RWPE2 (cell line): Measurements from ENCODE around the gene UTP18.

Experiments used
- ATAC-seq: fragments of 200-7000 bp; cut with Tn5 transposase; 3 replicates; pipeline ENCODE4 v1.9.1; 2021; ENCODE audit warnings: low read depth
- DNase-seq: peaks from one replicate; pipeline ENCODE4 v3.0.0-alpha.2; 2020; ENCODE audit warnings: low spot score
- H3K27ac ChIP-seq: fragments of 450-650 bp; 2 replicates; pipeline ENCODE4 v1.5.1; 2017; ENCODE audit warnings: mild to moderate bottlenecking; ENCODE audit not compliant: poor library complexity, severe bottlenecking
- H3K27me3 ChIP-seq: fragments of 250-450 bp; sonication (Bioruptor Pico); 2 replicates; pipeline ENCODE4 v1.5.1; 2021; ENCODE audit warnings: mild to moderate bottlenecking, moderate library complexity; ENCODE audit not compliant: insufficient read depth, poor library complexity, severe bottlenecking
- H3K36me3 ChIP-seq: fragments of 250-450 bp; sonication (Bioruptor Pico); 2 replicates; pipeline ENCODE4 v1.5.1; 2020; ENCODE audit warnings: low read depth, mild to moderate bottlenecking, moderate library complexity
- H3K4me1 ChIP-seq: fragments of 250-450 bp; sonication (Bioruptor Pico); 2 replicates; pipeline ENCODE4 v1.5.1; 2021; ENCODE audit warnings: mild to moderate bottlenecking, moderate library complexity; ENCODE audit not compliant: insufficient read depth, poor library complexity, severe bottlenecking
- H3K4me3 ChIP-seq: fragments of 250-450 bp; sonication (Bioruptor Pico); 2 replicates; pipeline ENCODE4 v1.5.1; 2021; ENCODE audit warnings: mild to moderate bottlenecking, moderate library complexity; ENCODE audit not compliant: severe bottlenecking
- H3K9me3 ChIP-seq: fragments of 250-450 bp; sonication (Bioruptor Pico); 2 replicates; pipeline ENCODE4 v1.5.1; 2021; ENCODE audit warnings: mild to moderate bottlenecking, moderate library complexity; ENCODE audit not compliant: severe bottlenecking
- TF ChIP-seq, protein P1 (sequence below): fragments of 450-650 bp; IDR thresholded peaks from one replicate; pipeline ENCODE4 v1.5.1; 2017; ENCODE audit warnings: mild to moderate bottlenecking, moderate library complexity; ENCODE audit not compliant: poor library complexity, severe bottlenecking

The UTP18 gene

DNA sequence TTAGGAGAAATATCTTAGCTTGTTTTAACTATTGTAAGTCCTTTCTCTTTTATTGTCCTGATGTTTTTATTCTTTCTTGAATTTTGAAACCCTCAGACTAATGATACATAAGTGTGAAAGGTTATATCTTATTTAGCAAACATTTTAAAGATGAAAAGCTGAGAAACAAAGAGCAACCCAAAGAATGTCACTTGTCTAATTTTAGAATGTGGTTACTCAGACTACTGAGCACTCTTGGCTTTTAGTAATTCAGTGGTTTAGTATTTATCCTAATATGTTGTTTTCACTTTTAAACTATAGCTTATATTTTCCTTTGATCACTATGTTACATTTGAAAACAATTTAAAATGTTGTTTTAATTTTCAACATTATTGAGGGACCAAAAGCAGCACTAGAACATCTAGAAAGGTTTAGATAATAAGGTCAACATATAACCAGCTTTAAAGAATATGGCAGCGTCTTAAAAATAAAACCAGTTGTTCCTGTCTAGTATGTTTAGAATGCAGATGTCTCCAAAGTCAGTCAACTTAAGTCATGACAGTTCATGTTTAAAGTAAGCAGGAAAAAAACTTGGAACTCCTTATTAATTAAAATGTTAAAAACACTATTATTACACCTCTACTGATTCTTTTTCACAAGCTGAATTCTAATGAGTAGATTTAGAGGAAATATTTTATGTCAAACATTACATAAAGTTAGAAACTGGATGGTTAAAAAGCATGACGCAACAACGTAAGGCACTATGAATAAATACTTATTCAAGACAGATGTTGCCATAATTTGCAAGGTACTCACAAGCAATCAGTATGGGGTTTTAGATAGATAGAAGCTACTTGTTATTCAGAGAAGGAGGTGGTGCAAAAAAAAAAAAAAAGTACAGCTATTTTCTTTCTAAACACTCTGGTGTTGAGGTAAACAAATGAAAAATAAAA lies 2.9 kb upstream of the UTP18 start:
- peaks cover 45% of the 10 kb centered on the region for H3K36me3 ChIP-seq
- no peak for ATAC-seq
- H3K27me3 ChIP-seq: no peaks in the 10 kb centered on the region
- H3K4me3 ChIP-seq: no peak overlapping the region
- H3K4me1 ChIP-seq: peaks cover 25% of the 10 kb centered on the region
- H3K27ac ChIP-seq: no peak overlapping the region
- H3K9me3 ChIP-seq: no peaks in the 10 kb centered on the region
- no peak for DNase-seq
- TF ChIP-seq, protein P1, sequence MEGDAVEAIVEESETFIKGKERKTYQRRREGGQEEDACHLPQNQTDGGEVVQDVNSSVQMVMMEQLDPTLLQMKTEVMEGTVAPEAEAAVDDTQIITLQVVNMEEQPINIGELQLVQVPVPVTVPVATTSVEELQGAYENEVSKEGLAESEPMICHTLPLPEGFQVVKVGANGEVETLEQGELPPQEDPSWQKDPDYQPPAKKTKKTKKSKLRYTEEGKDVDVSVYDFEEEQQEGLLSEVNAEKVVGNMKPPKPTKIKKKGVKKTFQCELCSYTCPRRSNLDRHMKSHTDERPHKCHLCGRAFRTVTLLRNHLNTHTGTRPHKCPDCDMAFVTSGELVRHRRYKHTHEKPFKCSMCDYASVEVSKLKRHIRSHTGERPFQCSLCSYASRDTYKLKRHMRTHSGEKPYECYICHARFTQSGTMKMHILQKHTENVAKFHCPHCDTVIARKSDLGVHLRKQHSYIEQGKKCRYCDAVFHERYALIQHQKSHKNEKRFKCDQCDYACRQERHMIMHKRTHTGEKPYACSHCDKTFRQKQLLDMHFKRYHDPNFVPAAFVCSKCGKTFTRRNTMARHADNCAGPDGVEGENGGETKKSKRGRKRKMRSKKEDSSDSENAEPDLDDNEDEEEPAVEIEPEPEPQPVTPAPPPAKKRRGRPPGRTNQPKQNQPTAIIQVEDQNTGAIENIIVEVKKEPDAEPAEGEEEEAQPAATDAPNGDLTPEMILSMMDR: no peak

DNA sequence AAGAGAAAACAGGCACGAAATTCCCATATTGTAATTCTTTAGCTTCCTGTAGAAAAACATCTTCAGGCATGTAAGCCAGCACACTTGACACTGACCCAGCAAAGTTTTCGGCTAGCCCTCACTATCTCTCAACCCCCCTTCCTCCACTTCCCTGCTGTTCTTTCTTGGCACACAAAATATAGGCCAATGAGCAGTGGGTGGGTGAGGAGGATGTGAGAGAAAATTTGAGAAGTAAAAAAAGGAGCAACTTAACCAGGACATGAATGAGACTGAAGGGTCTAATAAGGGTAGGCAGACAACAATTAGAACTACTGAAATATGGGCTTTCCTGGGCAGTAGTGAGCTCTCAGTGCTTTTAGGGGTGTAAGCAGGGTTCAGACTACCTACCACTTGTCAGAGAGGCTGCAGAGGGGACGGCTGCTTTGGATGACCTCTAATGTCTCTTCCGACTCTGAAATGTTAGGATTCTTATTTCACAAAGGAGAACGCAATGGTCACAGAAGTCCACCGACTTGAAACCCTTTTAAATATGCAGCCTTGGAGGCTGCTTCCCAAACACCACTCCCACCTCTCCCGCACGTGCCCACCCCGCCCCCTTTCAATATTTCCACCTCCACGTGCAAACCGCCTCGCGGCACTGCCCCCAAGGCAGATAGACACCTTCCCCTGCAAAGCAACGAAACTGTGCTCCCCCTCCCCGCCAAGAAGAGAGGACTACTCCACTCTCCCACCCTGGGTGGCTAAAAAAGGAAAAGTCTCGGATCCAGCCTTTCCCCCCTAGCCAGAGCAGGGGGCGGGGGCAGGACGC lies 1.4 kb upstream of the UTP18 start:
- DNase-seq: no peak
- peaks cover 47% of the 10 kb centered on the region for H3K36me3 ChIP-seq

DNA sequence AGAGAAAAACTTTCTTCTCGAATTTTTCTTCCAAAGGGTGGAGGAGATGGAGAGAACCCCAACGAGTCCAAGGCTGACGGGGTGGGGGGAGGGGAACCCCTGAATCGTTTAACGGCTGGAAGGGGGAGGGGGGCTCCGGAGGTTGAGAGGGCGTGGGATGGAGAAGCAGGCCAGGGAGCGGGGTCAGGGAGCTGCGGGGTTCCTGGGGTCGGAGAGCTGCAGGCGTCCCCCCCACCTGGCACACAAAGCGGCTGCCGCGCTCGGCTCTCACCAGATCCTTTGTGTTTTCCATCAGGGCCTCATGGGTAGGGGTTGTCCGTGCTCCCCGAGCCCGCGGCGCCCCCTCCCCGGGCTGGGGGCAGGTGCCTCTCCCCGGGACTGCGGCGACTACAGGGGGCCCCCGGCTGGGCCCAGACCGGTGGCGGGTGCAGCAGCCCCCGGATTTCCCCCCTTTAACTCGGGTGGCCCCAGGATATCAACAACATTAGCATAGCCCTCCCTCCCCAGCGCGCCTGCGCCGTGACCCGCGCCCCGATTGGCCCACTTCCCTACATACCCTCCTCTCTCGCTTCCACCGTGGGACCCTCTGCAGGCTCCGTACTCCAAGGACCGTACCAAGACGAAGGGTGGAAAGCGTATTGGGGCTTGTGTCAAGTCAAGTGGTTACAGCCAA lies 646 bp upstream of the UTP18 start, which contains the start of gene MBTD1:
Gene MBTD1 (minus strand): TSS at position 486 of the 673 bp plus-strand sequence. CDS start 34,888 bp downstream, outside the sequence.
- Histone ChIP-seq H3K36me3 (peaks cover 42% of the 10 kb centered on the region), H3K27me3 (no peaks in the 10 kb centered on the region)
- peak; percentile 96 for DNase-seq

More for the DNA sequence above, 1.4 kb upstream of the UTP18 start:
- Histone ChIP-seq H3K9me3 (no peaks in the 10 kb centered on the region), H3K27ac (peak overlapping the region; percentile 57), H3K27me3 (no peaks in the 10 kb centered on the region), H3K4me3 (peak overlapping the region; percentile 75), H3K4me1 (peaks cover 26% of the 10 kb centered on the region)
- TF ChIP-seq, protein P1: no peak
- no peak for ATAC-seq

GRCh38 chr17:51261024-51261963 lies 948 bp downstream of the UTP18 start:
- no peak for DNase-seq
- peaks cover 26% of the 10 kb centered on the region for H3K4me1 ChIP-seq
- no peaks in the 10 kb centered on the region for H3K27me3 ChIP-seq
- H3K27ac ChIP-seq: peak overlapping the region; percentile 57
- no peak for ATAC-seq
- H3K36me3 ChIP-seq: peaks cover 46% of the 10 kb centered on the region
- peak overlapping the region; percentile 75 for H3K4me3 ChIP-seq
- no peaks in the 10 kb centered on the region for H3K9me3 ChIP-seq
- TF ChIP-seq, protein P1: no peak

More for the DNA sequence above, 646 bp upstream of the UTP18 start, which contains the start of gene MBTD1:
- Histone ChIP-seq H3K27ac (peak within 1 kb of the TSS; percentile 57), H3K4me3 (peak within 1 kb of the TSS; percentile 75), H3K4me1 (peaks cover 26% of the 10 kb centered on the region), H3K9me3 (no peaks in the 10 kb centered on the region)
- peak; percentile 89 for ATAC-seq
- TF ChIP-seq, protein P1: no peak
